Measurements from ENCODE around the gene MYOD1.
A peak's percentile ranks its signal among the peaks of the same experiment; 100 is the strongest.

Gene MYOD1

DNA sequence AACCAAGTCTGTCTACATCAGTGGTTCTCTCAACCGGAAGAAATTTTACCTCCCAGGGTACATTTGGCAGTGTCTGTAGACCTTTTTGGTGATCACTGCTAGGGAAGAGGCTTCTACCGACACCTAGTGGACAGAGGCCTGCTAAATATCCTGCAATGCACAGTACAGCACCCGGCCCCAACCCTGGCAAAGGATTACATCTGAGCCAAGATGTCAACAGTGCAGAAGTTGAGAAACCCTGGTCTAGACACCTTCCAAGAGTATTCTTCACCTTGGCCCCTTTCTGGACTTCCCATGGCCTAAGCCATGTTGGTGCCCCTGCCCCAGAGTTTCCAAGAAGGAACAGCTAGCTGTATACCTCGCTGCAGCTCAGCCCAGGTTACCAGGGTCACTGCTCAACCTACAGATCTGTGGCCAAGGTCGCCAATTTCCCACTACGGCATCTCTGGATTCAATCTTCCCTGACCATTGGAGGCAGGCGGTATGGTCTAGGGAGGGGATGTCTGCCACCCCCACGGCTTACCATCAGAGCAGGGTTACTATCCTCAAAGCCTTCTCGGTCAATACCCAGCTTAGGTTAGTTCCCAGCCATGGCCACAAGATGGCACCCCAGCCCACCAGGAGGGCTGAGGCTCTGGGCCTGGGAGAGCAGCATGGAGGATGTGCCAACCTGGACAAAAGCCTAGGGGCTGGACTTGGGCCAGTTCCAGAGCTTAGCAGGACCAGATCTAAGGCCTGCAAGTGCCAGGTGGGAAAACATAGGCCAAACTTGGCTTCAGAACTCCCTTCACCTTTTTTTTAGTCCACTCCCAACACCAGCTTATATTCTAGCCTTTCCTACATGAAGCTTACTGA is 11.5 kb downstream of the MYOD1 start:
- in situ Hi-C loops (cut with HindIII; ENCODE audit: low pct_unique_long_range_greater_than_20kb, low sequenced_read_pairs) = no loop called here
- DNase-seq (ENCODE audit: low read depth in 1 of 2, low spot score in 1 of 2) = peak; percentile 85 to 87
- TF ChIP-seq JUND (IDR thresholded peaks at IDR 0.05; ENCODE audit: low read depth) = no peak

- DNase-seq (ENCODE audit: low read depth in 1 of 2, low spot score in 1 of 2) = no peak
- TF ChIP-seq JUND (IDR thresholded peaks at IDR 0.05; ENCODE audit: low read depth) = no peak
- in situ Hi-C loops (cut with HindIII; ENCODE audit: low pct_unique_long_range_greater_than_20kb, low sequenced_read_pairs) = no loop called here
Observed at GRCh38 chr11:17733261-17733660, 13.9 kb downstream of the MYOD1 start.

DNA sequence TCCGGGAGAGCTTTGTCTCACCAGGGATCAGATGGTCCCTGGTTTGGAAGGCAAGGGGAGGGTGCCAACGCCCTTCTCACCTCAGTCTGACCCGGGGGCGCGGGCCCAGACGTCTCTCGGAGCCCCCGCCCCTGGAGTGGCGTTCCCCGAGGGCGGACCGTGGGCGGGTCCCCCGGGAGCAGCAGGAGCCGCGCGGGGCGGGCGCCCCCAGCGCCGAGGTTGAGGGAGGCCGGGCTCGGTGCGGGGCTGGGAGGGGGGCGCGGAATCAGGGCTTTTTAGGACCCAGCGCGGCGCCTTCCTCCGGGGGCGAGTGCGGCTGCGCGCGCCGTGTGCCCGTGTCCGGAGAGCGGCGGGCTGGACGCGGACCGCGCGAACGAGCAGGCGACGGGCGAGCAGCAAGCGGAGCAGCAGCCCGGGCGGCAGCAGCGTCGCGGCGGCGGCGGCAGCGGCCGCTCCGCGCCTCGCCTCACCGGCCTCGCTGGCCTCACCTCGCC is 15.1 kb downstream of the MYOD1 start, which contains the start of gene KCNC1:
Gene KCNC1, plus strand, starts transcription at position 364 of the 494 bp plus-strand sequence. CDS start 1,222 bp downstream, outside the sequence.
- in situ Hi-C loops (cut with HindIII; ENCODE audit: low pct_unique_long_range_greater_than_20kb, low sequenced_read_pairs) = no loop called here
- TF ChIP-seq JUND (IDR thresholded peaks at IDR 0.05; ENCODE audit: low read depth) = no peak
- DNase-seq (ENCODE audit: low read depth in 1 of 2, low spot score in 1 of 2) = peak; percentile 50 to 62

GRCh38 chr11:17734986-17735817 is 15.8 kb downstream of the MYOD1 start:
- in situ Hi-C loops (cut with HindIII; ENCODE audit: low pct_unique_long_range_greater_than_20kb, low sequenced_read_pairs) = no loop called here
- TF ChIP-seq JUND (IDR thresholded peaks at IDR 0.05; ENCODE audit: low read depth) = no peak
- peak; percentile 81 to 82 for DNase-seq (ENCODE audit: low read depth in 1 of 2, low spot score in 1 of 2)

- DNase-seq (ENCODE audit: low read depth in 1 of 2, low spot score in 1 of 2) = no peak
- in situ Hi-C loops (cut with HindIII; ENCODE audit: low pct_unique_long_range_greater_than_20kb, low sequenced_read_pairs) = no loop called here
- TF ChIP-seq JUND (IDR thresholded peaks at IDR 0.05; ENCODE audit: low read depth) = no peak
Observed at GRCh38 chr11:17735818-17736578, 16.6 kb downstream of the MYOD1 start.

DNA sequence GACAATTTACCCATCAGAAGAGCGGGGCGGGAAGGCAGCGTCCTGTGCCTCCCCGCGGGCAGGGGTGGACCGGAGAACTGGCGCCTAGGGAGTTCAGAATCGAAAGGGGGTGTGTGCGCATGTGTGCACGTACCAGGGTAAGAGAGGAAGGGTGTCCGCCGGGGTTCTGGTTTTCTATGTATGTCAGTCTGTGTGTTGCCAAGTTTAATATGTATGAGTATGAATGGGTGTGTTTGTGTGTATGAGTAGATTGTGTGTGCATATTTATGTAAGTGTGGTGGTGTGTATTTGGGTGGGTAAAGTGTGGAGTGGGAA is 17.2 kb downstream of the MYOD1 start:
- DNase-seq (ENCODE audit: low read depth in 1 of 2, low spot score in 1 of 2) = no peak
- no peak for TF ChIP-seq JUND (IDR thresholded peaks at IDR 0.05; ENCODE audit: low read depth)
- in situ Hi-C loops (cut with HindIII; ENCODE audit: low pct_unique_long_range_greater_than_20kb, low sequenced_read_pairs) = no loop called here

DNA sequence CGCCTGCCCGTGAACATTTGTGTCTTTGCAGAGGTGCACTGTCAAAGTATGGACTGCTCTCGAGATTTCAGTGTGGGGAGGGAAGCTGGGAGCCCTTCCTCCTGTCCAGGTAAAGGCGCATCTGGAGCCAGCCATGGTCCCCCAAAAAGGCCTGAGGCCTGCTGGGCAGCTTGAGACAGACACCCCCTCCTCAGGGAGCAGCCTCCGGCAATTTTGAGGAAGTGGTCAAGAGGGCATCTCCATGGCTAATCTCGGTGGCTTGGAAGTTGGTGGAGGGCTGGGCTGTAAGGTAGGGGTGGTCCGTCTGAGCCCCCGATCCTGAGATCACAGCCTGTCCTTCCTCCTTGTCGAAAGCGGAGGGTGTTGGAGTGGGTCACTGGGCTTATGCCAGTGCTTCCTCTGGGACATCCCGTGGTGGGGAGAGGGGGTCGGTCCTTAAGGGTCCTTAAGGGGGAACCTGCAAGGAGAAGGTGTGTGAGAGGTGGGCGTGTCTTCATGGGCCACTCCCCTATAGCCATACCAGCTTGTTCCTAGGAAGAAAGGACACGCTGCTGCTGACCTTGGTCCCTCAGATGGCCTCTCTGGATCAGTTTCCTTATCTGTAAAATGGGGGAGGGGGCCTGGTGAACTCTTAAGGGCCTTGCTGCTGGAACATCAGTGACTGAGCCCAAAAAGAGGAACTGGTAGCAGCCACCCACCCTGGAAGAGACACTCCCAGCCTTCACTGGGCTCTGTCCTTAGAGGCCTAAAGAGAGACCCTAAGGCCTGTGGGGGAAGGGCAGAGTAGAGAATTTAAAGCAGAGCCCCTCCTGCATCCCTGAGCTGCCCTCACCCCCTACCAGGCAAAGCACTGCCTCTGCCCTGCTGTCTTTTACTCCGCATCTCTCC is 17.8 kb downstream of the MYOD1 start:
- no peak for TF ChIP-seq JUND (IDR thresholded peaks at IDR 0.05; ENCODE audit: low read depth)
- in situ Hi-C loops (cut with HindIII; ENCODE audit: low pct_unique_long_range_greater_than_20kb, low sequenced_read_pairs) = no loop called here

DNA sequence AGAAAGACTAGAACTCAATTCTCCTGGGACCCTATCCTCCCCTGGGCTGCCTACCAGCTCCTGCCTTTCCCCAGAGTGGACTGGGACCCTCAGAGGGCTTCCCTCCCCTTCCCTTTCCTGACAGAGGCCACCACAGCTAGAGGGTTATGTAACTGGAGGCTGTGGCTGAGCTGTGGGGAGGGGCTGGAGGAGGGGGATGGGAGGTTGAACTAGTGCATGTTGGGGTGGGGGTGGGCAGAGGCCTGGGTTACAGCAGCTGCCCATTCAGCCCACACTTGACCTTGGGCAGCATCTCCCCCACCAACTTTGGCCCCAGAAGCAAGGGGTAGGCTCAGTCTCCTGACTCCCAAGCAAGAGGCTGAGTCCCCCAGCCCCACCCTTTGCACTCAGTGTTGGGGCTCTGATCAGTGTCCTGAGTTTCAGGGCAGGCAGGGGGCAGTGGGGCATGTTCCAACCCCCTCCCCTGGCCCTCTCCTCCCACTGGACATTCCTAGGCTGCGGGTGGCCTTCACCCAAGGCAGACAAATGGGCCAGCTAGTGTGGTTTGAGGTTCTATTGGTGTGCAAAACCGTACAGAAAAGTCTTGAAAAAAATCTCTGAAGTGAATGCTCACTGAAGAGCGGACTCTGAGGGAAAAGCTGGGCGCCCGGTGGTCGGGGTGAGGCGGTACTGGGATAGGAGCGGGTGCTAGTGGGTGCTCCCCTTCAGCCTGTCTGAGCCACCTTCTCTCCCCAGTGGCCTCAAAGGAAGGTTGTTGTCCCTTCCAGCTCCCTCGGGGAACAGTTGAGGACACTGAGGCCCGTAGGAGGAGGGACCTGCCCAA is 19.0 kb downstream of the MYOD1 start:
- no peak for DNase-seq (ENCODE audit: low read depth in 1 of 2, low spot score in 1 of 2)
- no peak for TF ChIP-seq JUND (IDR thresholded peaks at IDR 0.05; ENCODE audit: low read depth)
- in situ Hi-C loops (cut with HindIII; ENCODE audit: low pct_unique_long_range_greater_than_20kb, low sequenced_read_pairs) = no loop called here

More for the DNA sequence above, 17.8 kb downstream of the MYOD1 start:
- DNase-seq (ENCODE audit: low read depth in 1 of 2, low spot score in 1 of 2) = no peak

DNA sequence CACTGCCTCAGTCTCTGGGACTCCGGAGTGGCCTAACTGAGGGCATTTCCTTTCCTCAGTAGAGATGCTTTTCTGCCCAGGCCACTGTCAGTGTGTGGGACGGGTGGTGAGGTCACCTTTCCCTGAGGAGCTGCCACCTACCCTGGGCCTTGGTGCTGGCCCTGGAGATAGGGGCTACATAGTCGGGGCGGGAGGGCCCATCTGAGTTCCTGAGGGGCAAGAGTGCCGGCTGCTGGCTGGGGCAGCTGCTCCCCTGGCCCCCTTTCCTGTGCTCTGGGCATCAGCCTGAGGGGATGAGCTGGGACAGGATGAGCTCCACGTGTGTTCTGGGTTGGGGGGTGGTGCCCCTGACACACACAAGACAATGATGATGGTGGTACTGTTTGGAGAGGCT is 20.6 kb downstream of the MYOD1 start:
- in situ Hi-C loops (cut with HindIII; ENCODE audit: low pct_unique_long_range_greater_than_20kb, low sequenced_read_pairs) = no loop called here

GRCh38 chr11:17740649-17741235 is 21.4 kb downstream of the MYOD1 start:
- in situ Hi-C loops (cut with HindIII; ENCODE audit: low pct_unique_long_range_greater_than_20kb, low sequenced_read_pairs) = no loop called here
- TF ChIP-seq JUND (IDR thresholded peaks at IDR 0.05; ENCODE audit: low read depth) = no peak
- no peak for DNase-seq (ENCODE audit: low read depth in 1 of 2, low spot score in 1 of 2)

More for the DNA sequence above, 20.6 kb downstream of the MYOD1 start:
- no peak for TF ChIP-seq JUND (IDR thresholded peaks at IDR 0.05; ENCODE audit: low read depth)
- no peak for DNase-seq (ENCODE audit: low read depth in 1 of 2, low spot score in 1 of 2)

Data from T47D (cell line).